Measurements from ENCODE around the gene APELA. TPM values are rescaled to one million over a fixed set of nuclear protein-coding genes. Genes with fewer than 3 reads are reported as not detected.

APELA gene
- total RNA-seq, 2 experiments from 2014 or later = not detected

GRCh38 chr4:164945146-164945545 is 68.2 kb downstream of the APELA start:
- no peak for TF ChIP-seq CTCF (IDR thresholded peaks at IDR 0.05)
- CTCF ChIA-PET = no interaction called here
- intact Hi-C loops (cut with micrococcal nuclease) = no loop called here

GRCh38 chr4:164946810-164947209 is 69.8 kb downstream of the APELA start:
- Mint-ChIP-seq H3K27ac (no peak overlapping the region), H3K4me1 (ENCODE audit: low read depth) (no peaks in the 10 kb centered on the region), H3K36me3 (ENCODE audit: low read depth) (no peaks in the 10 kb centered on the region), H3K27me3 (peaks cover 9% of the 10 kb centered on the region), H3K9me3 (no peaks in the 10 kb centered on the region), H3K4me3 (no peak overlapping the region)
- ChIA-PET POLR2A (no interaction called here), CTCF (interaction anchor here (1.7 kb wide), 1 partner anchor 9 kb away, joined by 4 read pairs; no protein-coding TSS in a partner anchor)
- intact Hi-C loops (cut with micrococcal nuclease) = no loop called here
- TF ChIP-seq CTCF (IDR thresholded peaks at IDR 0.05) = no peak
- DNase-seq = no peak
- ATAC-seq = no peak

More at GRCh38 chr4:164945146-164945545, 68.2 kb downstream of the APELA start:
- DNase-seq = no peak
- Mint-ChIP-seq H3K4me1 (ENCODE audit: low read depth) (no peaks in the 10 kb centered on the region), H3K27ac (no peak overlapping the region), H3K9me3 (no peaks in the 10 kb centered on the region), H3K36me3 (ENCODE audit: low read depth) (no peaks in the 10 kb centered on the region), H3K4me3 (no peak overlapping the region), H3K27me3 (peaks cover 9% of the 10 kb centered on the region)
- POLR2A ChIA-PET = no interaction called here
- ATAC-seq = no peak

Other genes with a start within 250 kb of the APELA start
- gene SMIM31, start 123.0 kb upstream of the APELA start, total RNA-seq = not detected
- gene TRIM61, start 100.5 kb downstream of the APELA start, total RNA-seq = 1 to 10 TPM; 1.1 to 1.2 TPM
- gene TRIM60, start 154.8 kb downstream of the APELA start, total RNA-seq = not detected
- not detected for gene TRIM75, start 176.7 kb downstream of the APELA start, total RNA-seq
- gene TMEM192, start 235.7 kb downstream of the APELA start, total RNA-seq = 10 to 100 TPM in 1 of 2 experiments, 1 to 10 TPM in 1; 7.9 to 10.6 TPM